ENCODE results near the gene RAD51B.

Gene RAD51B

GRCh38 chr14:67835596-67835995, 16.0 kb downstream of the RAD51B start:
- DNase-seq: no peak

GRCh38 chr14:67837011-67837624, 17.5 kb downstream of the RAD51B start:
- DNase-seq: peak; percentile 8

GRCh38 chr14:67846029-67846610, 26.5 kb downstream of the RAD51B start:
- no peak for DNase-seq

- DNase-seq: no peak
These were observed 30.7 kb downstream of the RAD51B start for GRCh38 chr14:67850066-67850830.

GRCh38 chr14:67851785-67852410, 32.3 kb downstream of the RAD51B start:
- DNase-seq: no peak

GRCh38 chr14:67852926-67853604, 33.5 kb downstream of the RAD51B start:
- no peak for DNase-seq

- no peak for DNase-seq
These were observed 34.1 kb downstream of the RAD51B start for GRCh38 chr14:67853715-67854114.

GRCh38 chr14:67856827-67857226, 37.2 kb downstream of the RAD51B start:
- no peak for DNase-seq

GRCh38 chr14:67857778-67858350, 38.3 kb downstream of the RAD51B start:
- DNase-seq: no peak

GRCh38 chr14:67859169-67859749, 39.7 kb downstream of the RAD51B start:
- no peak for DNase-seq

GRCh38 chr14:67863223-67863622, 43.6 kb downstream of the RAD51B start:
- no peak for DNase-seq

- no peak for DNase-seq
These were observed 55.8 kb downstream of the RAD51B start for GRCh38 chr14:67875175-67876006.

GRCh38 chr14:67879026-67879425, 59.4 kb downstream of the RAD51B start:
- no peak for DNase-seq

- DNase-seq: no peak
These were observed 61.6 kb downstream of the RAD51B start for GRCh38 chr14:67881225-67881624.

- no peak for DNase-seq
These were observed 63.5 kb downstream of the RAD51B start for GRCh38 chr14:67882986-67883555.

- no peak for DNase-seq
These were observed 64.1 kb downstream of the RAD51B start for GRCh38 chr14:67883717-67884116.

- no peak for DNase-seq
These were observed 66.6 kb downstream of the RAD51B start for GRCh38 chr14:67886191-67886590.

GRCh38 chr14:67887478-67887877, 67.9 kb downstream of the RAD51B start:
- no peak for DNase-seq

GRCh38 chr14:67889455-67889854, 69.9 kb downstream of the RAD51B start:
- DNase-seq: no peak

GRCh38 chr14:67892466-67893100, 73.0 kb downstream of the RAD51B start:
- no peak for DNase-seq

GRCh38 chr14:67900231-67900630, 80.7 kb downstream of the RAD51B start:
- no peak for DNase-seq
